Left ventricle myocardium superior (tissue), 1 donor: ENCODE results near the gene NEUROD4. TPM values are rescaled to one million over a fixed set of nuclear protein-coding genes. Genes with fewer than 3 reads are reported as not detected.

Experiments
- ATAC-seq: fragments of 200-7000 bp; cut with Tn5 transposase; one replicate; pipeline ENCODE4 v1.9.1; 2020; ENCODE audit warnings: mild to moderate bottlenecking, moderate library complexity
- DNase-seq: peaks from one replicate; pipeline ENCODE4 v3.0.0-alpha.2; 2020
- intact Hi-C: fragments of 100-400 bp; cut with micrococcal nuclease; formaldehyde crosslinking; loops from one replicate; pipeline ENCODE4 v1.11.0; 2022
- total RNA-seq: library from RNA; stranded (reverse); fragmentation: NEBNext Ultra II Directional; extraction: Animal tissue kit (Norgen Biotek cat#: 25700); gene quantifications from one replicate; pipeline ENCODE4 v1.2.1, GENCODE V29; 2021
- donor health status: DM: no; HTN: yes; CAD: no; lungs with severe emphysema.

The NEUROD4 gene
- total RNA-seq, 1 donor from 2014 or later = not detected

DNA sequence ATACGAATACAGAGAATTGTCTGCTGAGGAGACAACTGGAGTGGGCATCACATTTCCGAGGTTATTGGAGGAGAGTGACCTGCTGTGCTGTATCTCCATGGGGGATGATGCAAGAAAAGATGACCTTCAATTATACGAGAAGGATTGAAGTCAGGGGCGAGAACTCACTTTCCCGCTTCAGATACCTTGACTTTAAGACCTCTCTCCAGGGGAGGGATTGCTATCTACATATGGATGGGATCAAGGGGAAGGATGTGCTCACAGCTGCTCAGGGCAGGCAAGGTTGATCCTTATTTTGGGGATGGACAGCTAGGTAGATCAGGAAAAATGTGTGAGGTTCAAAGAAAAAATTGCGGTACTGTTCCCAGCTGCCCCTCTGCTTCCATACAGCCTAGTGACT, 24.4 kb downstream of the NEUROD4 start:
- DNase-seq (no peak), ATAC-seq (no peak)
- intact Hi-C loops = no loop called here

DNA sequence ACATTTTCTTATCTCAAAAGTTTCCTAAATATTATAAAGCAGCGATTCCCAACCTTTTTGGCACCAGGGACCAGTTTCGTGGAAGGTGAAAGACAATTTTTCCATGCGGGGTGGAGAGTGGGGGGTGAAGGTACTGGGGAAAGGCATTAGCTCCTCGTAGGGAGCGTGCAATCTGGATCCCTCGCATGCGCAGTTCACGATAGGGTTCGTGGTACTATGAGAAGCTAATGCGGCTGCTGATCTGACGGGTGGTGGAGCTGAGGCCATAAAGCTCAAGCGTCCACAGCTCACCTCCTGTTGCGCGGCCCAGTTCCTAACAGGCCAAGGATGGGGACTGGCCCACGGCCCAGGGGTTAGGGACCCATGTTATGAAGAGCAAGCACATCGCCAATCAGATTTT, 29.9 kb downstream of the NEUROD4 start:
- ATAC-seq (no peak), DNase-seq (no peak)
- intact Hi-C loops = no loop called here

DNA sequence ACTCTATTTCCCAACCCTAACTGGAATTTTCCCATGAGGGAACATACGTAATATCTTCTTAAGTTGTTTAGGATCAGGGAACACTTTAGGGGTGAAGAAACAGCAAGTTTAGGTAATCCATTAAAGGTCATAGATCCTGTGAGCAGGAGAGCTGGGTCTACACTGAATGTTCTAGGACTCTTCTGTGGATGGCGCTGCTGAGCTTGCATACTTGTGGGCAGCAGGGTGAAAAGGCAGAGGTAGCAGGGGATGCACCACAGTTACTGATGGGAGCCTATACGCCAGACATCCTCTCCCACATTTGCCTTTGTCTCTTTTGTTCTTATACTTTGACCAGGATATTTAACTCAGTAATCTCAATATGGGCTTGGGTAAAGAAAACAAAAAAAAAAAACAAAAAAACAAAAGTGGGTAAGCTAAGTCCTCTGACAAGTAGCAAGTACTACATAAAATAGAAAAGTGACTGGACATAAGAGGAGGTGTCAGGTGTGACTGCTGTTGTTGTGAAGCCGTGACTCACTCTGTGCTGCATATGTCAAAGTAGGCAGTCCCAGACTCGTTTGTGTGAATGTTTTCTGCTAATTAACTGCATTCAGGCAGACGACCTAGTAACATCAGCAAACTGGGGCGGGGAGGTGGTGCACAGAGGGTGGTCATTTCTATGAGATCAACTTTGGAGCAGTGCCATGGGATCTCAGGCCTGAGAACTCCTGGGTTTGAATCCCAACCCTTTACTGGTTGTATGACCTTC, 31.6 kb downstream of the NEUROD4 start:
- DNase-seq (no peak), ATAC-seq (no peak)
- intact Hi-C loops = no loop called here

DNA sequence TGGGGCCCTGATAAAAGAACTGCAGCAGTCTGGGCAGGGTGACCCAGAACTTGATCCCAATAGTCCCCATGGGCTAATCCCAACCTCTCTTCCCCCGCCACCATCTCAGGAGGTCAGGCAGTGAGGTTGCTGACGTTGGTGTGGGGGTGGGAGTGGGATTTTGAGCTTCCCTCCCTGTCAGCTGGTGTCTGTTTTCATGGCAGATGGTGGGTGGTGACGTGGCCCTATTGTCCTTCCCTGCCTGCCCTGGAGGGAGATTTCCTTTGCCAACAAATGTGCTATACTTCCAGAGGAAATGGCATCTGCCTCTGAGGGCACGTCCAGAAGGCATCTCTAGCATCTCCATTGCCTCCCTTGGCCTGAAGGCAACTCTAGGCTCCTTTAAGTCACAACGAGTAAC, 37.7 kb downstream of the NEUROD4 start:
- ATAC-seq (no peak), DNase-seq (no peak)
- intact Hi-C loops = no loop called here

DNA sequence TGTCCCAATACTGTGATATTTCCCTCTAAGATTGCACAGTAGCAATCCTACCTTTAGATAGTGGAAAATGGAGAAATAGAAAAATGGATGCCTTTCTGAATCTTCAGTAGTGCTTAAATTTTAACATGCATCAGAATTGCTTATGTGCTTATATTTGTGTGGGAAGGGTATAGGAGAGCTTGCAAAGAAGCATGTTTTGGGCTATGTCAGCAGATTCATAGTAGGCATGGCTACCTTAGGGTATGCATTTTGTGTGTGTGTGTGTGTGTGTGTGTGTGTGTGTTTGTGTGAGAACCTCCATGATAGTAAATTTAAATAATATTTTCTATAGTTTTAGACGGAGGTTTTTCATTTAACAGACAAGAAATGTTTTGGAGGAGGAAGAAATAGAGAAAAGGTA, 38.3 kb downstream of the NEUROD4 start:
- ATAC-seq = no peak
- DNase-seq = no peak
- intact Hi-C loops = no loop called here

DNA sequence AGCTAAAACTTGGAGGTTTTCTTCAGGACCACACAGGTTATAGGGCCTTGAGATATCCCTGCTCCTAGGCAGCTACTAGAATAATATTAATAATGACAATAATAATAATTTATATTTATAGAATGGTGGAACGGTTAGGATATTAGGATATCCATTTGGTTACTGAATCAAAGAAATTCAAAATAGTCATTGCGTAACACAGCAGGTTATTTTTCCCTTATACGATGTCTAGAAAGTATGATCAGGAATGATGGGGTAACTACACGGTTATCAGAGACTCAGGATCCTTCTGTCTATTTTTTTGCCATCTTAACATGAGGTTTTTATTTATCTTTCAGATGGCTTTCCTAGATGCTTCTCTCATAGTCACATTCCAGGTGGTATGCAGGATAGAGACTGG, 39.0 kb downstream of the NEUROD4 start:
- ATAC-seq (no peak), DNase-seq (no peak)
- intact Hi-C loops = no loop called here

DNA sequence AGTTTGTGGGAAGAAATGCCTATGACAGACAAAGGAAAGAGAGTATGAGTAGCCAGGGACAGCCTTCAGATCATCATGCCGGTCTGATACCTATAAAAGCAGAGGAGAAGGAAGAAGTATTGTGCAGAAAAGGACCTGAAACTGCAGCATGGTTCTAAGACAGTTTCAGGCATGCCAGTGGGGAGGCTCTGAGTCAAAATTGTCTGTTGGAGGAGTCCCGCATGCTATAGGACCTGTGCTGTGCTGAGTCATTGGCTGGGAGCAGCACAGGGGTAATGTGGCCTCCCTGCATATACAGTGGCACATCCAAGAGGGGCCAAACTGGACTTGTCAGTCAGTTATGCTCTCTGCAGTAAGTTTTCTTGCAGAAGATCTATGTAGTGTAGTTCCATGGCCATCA, 40.7 kb downstream of the NEUROD4 start:
- intact Hi-C loops = no loop called here

DNA sequence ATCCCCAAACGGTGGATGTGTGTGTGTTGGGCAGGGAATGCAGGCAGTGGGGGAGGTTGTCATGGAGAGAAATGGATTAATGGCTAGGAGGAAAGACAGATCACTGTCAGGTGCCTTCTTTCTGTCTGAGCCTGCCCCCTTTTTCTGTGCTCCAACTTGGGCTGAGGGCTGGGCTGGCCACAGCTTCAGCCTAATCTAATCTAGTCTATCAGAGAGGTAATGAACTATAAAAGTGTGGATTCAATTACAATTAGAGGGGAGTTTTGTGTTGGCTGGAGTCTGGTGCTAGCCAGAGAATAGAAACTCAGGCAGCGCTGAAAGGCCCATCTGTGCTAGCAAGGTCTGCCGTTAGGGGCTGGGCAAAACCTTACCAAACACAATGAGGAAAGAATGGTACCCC, 41.2 kb downstream of the NEUROD4 start:
- DNase-seq = no peak
- intact Hi-C loops = no loop called here
- ATAC-seq = no peak

More for the DNA sequence above, 40.7 kb downstream of the NEUROD4 start:
- ATAC-seq (no peak), DNase-seq (no peak)

DNA sequence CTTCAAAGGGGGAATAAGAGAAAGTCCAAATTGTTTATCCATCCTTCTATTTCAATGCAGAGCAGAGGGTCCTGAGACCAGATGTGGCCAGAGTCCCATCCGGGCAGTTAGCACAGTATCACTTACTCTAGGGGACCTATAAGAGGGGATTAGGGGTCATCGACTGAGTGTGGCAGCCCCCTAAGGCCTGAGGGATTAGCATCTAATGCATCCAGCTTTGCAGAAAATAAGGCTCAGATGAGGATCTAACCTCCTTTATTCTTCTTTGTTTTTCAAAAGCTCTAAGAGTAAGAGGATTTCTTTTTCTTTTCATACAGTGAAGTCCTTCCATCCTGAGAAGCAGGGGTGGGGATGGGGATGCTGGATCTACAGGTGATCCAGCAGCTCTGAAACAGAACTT, 43.5 kb downstream of the NEUROD4 start:
- no peak for ATAC-seq
- intact Hi-C loops = no loop called here
- DNase-seq = no peak

DNA sequence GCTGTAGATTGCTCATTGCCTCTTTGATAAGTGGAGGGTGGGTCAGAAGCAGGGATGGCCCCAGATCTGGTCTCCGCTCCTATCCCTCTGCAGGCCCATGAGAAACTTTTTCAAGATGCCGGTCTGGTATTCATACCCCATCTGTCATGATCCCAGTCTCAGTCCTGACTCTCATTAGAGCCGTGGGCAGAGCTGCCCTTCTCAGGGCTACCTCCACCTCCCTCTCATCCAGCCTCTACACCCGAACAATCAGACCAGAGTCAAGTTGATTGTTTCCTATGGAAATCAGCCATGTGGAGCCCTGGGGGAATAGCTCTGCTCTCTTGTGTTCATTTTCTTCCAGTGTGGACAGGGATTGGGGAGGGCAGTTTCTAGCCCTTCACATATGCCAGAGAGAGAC, 45.8 kb downstream of the NEUROD4 start:
- intact Hi-C loops = no loop called here
- ATAC-seq (no peak), DNase-seq (no peak)

DNA sequence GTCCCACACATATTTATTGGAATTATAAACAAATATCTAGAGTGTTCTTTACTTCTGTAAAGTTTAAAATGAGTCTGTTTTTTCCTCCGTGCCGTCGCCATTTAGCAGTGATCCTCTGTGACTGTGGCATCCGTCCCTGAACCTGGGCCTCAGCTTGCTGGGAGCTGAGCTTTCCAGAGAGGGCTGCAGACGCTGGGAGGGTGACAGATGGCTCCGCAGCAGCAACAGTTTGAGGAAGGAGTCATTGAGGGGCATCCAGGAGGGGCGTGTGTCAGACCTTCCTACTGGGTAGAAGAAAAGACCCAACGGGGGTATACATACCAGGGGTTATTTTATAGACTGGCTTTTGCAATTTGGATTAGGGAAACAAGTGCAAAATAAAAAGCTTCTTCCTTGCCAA, 47.9 kb downstream of the NEUROD4 start:
- intact Hi-C loops = no loop called here
- ATAC-seq (no peak), DNase-seq (no peak)

DNA sequence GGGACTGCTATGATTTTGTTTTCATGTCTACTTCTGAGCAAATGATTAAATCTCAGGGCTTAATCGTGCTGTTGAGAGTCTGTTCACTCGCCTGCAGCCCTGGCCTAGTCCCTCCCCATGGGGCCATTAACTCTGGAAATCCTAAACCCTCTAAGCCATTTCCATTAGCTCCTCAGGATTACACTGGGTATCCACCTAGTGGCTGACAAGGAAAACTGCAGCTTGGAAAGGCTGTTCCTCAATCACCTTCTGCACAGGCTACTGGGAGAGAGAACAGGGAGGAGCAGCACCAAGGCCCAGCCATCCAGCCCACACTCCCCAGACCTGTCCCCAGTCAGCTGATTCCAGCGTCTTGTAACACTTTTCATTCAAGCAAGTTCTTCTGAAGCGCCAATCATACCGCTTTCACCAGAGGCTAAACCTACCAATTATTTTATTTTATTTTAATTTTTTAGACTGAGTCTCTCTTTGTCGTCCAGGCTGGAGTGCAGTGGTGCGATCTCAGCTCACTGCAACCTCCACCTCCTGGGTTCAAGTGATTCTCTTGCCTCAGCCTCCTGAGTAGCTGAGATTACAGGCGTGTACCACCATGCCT, 48.7 kb downstream of the NEUROD4 start:
- intact Hi-C loops = no loop called here
- no peak for DNase-seq

DNA sequence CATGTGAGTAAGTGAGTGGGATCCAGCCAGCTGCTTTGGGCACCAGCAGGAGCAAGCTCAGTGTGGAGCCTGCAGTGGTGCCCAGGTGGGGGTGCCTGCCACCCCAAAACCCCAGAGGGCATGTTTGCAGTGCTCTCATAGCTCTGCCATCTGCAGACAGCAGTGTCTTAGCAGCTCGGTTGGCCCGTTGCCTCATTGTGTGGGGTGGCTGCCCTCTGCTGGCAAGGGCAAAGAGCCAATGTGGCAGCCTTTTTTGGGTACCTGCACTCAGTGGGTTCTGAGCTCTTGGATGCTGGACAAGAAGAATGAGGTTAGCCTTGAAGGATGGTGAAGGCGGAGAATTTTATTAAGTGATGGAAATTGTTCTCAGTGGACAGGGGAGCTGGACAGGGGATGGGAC, 52.3 kb downstream of the NEUROD4 start:
- ATAC-seq (peak; percentile 70), DNase-seq (peak; percentile 63)
- intact Hi-C loops = no loop called here

More for the DNA sequence above, 48.7 kb downstream of the NEUROD4 start:
- ATAC-seq = peak; percentile 64

DNA sequence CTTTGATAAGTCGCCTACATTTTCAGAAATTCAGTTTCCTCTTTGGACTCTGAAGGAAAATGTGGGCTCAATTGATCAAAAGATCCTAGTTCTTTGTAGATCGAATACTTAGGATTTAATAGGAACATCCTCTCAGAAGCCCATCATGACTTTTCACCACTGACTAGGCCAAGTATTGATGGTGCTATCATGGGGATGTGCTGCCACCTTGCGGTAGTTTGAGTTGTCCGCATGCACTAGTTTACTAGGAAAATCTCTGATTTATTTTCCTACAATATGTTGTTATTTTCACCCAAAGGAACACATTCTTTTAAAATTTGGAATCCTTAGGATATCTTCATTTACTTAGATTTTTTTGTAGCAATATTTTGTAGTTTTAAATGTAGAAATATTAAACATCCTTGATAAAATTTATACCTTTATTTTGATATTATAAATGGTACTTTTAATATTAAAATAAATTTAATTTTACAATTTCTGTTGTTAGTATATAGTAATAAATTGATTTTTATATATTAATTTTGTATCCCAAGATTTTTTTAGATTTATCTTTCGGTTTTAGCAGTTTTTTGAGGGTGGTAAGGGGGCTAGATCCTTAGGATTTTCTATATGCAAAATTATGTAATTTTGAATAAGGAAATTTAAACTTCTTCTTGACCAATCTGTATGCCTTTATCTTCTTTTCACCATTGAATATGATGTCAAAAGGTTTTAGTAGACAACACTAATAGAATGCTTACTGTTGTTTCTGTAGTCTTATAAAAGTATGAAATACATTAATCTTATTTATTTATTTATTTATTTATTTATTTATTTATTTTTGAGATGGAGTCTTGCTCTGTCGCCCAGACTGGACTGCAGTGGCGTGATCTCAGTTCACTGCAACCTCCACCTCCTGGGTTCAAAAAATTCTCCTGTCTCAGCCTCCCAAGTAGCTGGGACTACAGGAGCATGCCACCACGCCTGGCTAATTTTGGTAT, 53.6 kb downstream of the NEUROD4 start:
- ATAC-seq (peak; percentile 72), DNase-seq (peak; percentile 71)
- intact Hi-C loops = loop anchor here (1.0 kb wide), 1 partner anchor 80 kb away; no protein-coding TSS in a partner anchor

DNA sequence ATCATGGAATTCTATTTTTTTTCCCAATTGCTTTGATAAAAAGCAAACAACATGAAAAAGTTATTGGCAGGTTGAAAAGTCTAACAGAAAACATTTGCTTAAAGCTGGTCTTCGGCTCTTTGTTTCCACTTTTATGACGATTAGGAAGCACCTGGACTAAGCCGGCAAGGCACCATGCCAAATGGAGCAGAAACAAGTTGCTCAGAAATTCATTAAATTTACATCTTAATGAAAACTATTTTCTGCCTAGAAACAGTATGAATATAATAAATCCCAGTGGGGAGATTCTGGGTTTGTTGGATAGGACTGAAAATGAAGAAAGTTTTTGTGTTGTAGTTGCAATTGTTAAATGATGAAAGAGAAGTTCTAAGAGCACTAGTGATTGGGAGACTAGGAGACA, 55.0 kb downstream of the NEUROD4 start:
- ATAC-seq = no peak
- intact Hi-C loops = no loop called here
- DNase-seq = no peak

Other genes with a start within 250 kb of the NEUROD4 start
- not detected for gene MUCL1, start 165.5 kb upstream of the NEUROD4 start, total RNA-seq
- 0.55 TPM for gene TESPA1, start 35.2 kb upstream of the NEUROD4 start, total RNA-seq
- not detected for gene OR9K2, start 106.4 kb downstream of the NEUROD4 start, total RNA-seq
- gene OR10A7, start 201.1 kb downstream of the NEUROD4 start, total RNA-seq = not detected
- gene OR6C74, start 224.6 kb downstream of the NEUROD4 start, total RNA-seq = not detected